GM10266 (cell line): ENCODE measurements around the gene TPI1.

ENCODE experiments used
- DNase-seq: peaks from one replicate; pipeline ENCODE4 v3.0.0; 2012; ENCODE audit errors: extremely low spot score
- TF ChIP-seq, protein P1 (sequence below): IDR thresholded peaks from 2 replicates; pipeline ENCODE4 v1.5.1; 2012; ENCODE audit warnings: mild to moderate bottlenecking, low read depth; ENCODE audit not compliant: control insufficient read depth, insufficient read depth; ENCODE audit errors: missing control alignments

Gene TPI1

DNA sequence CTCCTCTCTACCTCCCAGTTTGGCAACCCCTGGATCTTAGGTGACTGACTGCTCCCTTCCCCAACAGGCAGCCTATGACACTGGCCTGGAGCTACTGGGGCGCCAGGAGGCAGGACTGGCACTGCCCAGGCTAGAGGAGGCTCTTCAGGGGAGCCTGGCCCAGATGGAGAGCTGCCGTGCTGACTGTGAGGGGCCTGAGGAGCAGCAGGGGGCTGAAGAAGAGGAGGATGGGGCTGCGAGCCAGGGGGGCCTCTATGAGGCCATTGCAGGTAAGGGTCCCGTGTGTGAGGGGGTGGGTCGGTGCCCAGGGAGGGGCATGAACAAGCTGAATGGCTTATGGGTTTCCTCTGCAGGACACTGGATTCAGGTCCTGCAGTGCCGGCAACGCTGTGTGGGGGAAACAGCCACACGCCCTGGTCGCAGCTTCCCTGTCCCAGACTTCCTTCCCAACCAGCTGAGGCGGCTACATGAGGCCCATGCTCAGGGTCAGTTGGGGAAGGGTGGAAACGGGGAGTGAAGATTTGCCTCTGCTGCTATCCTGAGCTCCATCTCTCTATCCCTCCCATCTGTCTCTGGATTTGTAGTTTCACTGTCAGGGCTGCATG lies 36.9 kb upstream of the TPI1 start:
- no peak for DNase-seq
- TF ChIP-seq, protein P1, sequence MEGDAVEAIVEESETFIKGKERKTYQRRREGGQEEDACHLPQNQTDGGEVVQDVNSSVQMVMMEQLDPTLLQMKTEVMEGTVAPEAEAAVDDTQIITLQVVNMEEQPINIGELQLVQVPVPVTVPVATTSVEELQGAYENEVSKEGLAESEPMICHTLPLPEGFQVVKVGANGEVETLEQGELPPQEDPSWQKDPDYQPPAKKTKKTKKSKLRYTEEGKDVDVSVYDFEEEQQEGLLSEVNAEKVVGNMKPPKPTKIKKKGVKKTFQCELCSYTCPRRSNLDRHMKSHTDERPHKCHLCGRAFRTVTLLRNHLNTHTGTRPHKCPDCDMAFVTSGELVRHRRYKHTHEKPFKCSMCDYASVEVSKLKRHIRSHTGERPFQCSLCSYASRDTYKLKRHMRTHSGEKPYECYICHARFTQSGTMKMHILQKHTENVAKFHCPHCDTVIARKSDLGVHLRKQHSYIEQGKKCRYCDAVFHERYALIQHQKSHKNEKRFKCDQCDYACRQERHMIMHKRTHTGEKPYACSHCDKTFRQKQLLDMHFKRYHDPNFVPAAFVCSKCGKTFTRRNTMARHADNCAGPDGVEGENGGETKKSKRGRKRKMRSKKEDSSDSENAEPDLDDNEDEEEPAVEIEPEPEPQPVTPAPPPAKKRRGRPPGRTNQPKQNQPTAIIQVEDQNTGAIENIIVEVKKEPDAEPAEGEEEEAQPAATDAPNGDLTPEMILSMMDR = no peak

- TF ChIP-seq, protein P1 = no peak
- DNase-seq = no peak
Measured at GRCh38 chr12:6830999-6831398, 36.3 kb upstream of the TPI1 start.

GRCh38 chr12:6831450-6831995 lies 35.8 kb upstream of the TPI1 start:
- TF ChIP-seq, protein P1 = no peak
- no peak for DNase-seq

- TF ChIP-seq, protein P1 = no peak
- no peak for DNase-seq
Measured at GRCh38 chr12:6832125-6832524, 35.2 kb upstream of the TPI1 start.

DNA sequence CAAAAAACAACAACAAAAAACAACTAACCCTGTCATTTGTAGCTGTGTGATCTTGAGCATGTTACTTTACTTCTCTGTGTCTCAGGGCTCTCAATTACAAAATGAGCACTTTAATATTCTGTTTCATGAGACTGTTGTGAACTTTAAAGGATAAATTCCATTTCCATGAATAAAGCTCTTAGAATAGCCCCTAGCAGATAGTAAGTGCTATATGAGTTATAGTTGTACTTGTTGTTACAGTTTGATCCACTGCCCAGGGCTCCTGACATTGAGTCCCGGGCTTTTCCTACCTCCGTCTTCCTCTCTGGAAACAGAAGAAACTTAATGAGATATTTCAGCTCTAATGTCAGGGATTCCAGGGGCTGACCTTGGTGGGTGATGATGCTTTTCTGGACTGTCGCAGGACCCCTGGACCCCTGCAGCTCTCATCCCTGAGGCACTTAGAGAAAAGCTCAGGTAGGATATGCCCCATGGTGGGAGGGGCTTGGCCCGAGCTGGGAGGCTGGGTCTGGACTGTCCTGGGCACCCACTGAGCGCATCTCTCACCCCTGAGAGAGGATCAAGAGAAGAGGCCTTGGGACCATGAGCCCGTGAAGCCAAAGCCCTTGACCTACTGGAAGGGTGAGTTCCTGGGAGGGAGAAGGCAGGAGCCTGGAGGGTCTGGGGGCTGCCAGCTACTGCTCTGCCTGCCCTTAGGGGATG lies 34.0 kb upstream of the TPI1 start:
- no peak for DNase-seq
- TF ChIP-seq, protein P1 = no peak

- no peak for DNase-seq
- TF ChIP-seq, protein P1 = no peak
Measured at GRCh38 chr12:6834254-6834653, 33.1 kb upstream of the TPI1 start.

- TF ChIP-seq, protein P1 = no peak
Measured at GRCh38 chr12:6834873-6835272, 32.5 kb upstream of the TPI1 start.

More at GRCh38 chr12:6834873-6835272, 32.5 kb upstream of the TPI1 start:
- DNase-seq = no peak
